A673 (cell line): ENCODE data around the gene SNAPC2. TPM values are rescaled to one million over a fixed set of nuclear protein-coding genes. Genes with fewer than 3 reads are reported as not detected.

Experiments
- BruUV-seq: library from RNA; stranded (reverse); fragments of 400-500 nt; replicated peaks from 2 replicates; lab custom pipeline; 2021; lab: Mats Ljungman, UMichigan
- CTCF ChIA-PET: fragments of 300-600 bp; sonication (Branson Sonifier 250); formaldehyde crosslinking; loops from one replicate; lab custom pipeline; 2022; ENCODE audit warnings: antibody characterized with exemption; lab: Charles Lee
- POLR2A ChIA-PET: fragments of 300-600 bp; sonication (Branson Sonifier 250); formaldehyde crosslinking; loops from one replicate; lab custom pipeline; 2022; ENCODE audit warnings: antibody characterized with exemption; ENCODE audit not compliant: low non-redundant PET; lab: Charles Lee
- DNase-seq: peaks from one replicate; pipeline ENCODE4 v3.0.0-alpha.2; 2015; ENCODE audit warnings: low spot score
- H3K27ac ChIP-seq: fragments of 200-600 bp; sonication (generic); 2 replicates; pipeline ENCODE4 v1.5.1; 2016; ENCODE audit warnings: mixed run types, low read depth, mild to moderate bottlenecking, mixed read lengths, antibody characterized with exemption, low read length; ENCODE audit not compliant: poor library complexity, severe bottlenecking
- H3K27me3 ChIP-seq: fragments of 200-600 bp; sonication (generic); replicated peaks from 2 replicates; pipeline ENCODE4 v1.6.1; 2017; ENCODE audit warnings: mixed run types, low read depth, mild to moderate bottlenecking, mixed read lengths, antibody characterized with exemption, low read length; ENCODE audit not compliant: insufficient read depth, poor library complexity
- H3K36me3 ChIP-seq: fragments of 200-600 bp; sonication (generic); 2 replicates; pipeline ENCODE4 v1.6.1; 2016; ENCODE audit warnings: mixed run types, mild to moderate bottlenecking, mixed read lengths, antibody characterized with exemption, low read length; ENCODE audit not compliant: insufficient read depth, poor library complexity, severe bottlenecking
- H3K4me1 ChIP-seq: fragments of 200-600 bp; sonication (generic); 2 replicates; pipeline ENCODE4 v1.6.1; 2017; ENCODE audit warnings: mixed run types, mild to moderate bottlenecking, mixed read lengths, antibody characterized with exemption, low read length; ENCODE audit not compliant: insufficient read depth, poor library complexity, severe bottlenecking
- H3K4me3 ChIP-seq: fragments of 200-600 bp; sonication (generic); 2 replicates; pipeline ENCODE4 v1.5.1; 2016; ENCODE audit warnings: low read depth, mixed run types, mild to moderate bottlenecking, mixed read lengths, low read length; ENCODE audit not compliant: poor library complexity, severe bottlenecking
- H3K9me3 ChIP-seq: fragments of 200-600 bp; sonication (generic); 2 replicates; pipeline ENCODE4 v1.6.1; 2016; ENCODE audit warnings: mixed run types, low read depth, mild to moderate bottlenecking, mixed read lengths, antibody characterized with exemption, low read length; ENCODE audit not compliant: poor library complexity, severe bottlenecking
- EZH2 ChIP-seq: fragments of 200-600 bp; sonication (generic); IDR thresholded peaks from 2 replicates; pipeline ENCODE4 v1.6.1; 2017; ENCODE audit warnings: borderline replicate concordance, low read depth, mild to moderate bottlenecking, mixed read lengths, antibody characterized with exemption, low read length; ENCODE audit not compliant: poor library complexity, severe bottlenecking
- intact Hi-C: fragments of 100-400 bp; cut with micrococcal nuclease; formaldehyde crosslinking; loops from one replicate; pipeline ENCODE4 v1.10.0; 2022; ENCODE audit not compliant: unreplicated experiment
- total RNA-seq: library from RNA; stranded (reverse); gene quantifications from 2 replicates; pipeline ENCODE4 v1.2.3, GENCODE V29; 2021
- TF ChIP-seq, protein P1 (sequence below): fragments of 300-800, 200-600 bp; sonication (generic); conservative IDR thresholded peaks from 2 replicates; pipeline ENCODE4 v1.5.1; 2017; ENCODE audit warnings: low read depth, mild to moderate bottlenecking, antibody characterized with exemption, low read length, moderate library complexity, mixed read lengths

SNAPC2 gene
- total RNA-seq, 1 experiment from 2014 or later: 30.2 TPM

- TF ChIP-seq EZH2: no peak
- TF ChIP-seq, protein P1, sequence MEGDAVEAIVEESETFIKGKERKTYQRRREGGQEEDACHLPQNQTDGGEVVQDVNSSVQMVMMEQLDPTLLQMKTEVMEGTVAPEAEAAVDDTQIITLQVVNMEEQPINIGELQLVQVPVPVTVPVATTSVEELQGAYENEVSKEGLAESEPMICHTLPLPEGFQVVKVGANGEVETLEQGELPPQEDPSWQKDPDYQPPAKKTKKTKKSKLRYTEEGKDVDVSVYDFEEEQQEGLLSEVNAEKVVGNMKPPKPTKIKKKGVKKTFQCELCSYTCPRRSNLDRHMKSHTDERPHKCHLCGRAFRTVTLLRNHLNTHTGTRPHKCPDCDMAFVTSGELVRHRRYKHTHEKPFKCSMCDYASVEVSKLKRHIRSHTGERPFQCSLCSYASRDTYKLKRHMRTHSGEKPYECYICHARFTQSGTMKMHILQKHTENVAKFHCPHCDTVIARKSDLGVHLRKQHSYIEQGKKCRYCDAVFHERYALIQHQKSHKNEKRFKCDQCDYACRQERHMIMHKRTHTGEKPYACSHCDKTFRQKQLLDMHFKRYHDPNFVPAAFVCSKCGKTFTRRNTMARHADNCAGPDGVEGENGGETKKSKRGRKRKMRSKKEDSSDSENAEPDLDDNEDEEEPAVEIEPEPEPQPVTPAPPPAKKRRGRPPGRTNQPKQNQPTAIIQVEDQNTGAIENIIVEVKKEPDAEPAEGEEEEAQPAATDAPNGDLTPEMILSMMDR: no peak
- POLR2A ChIA-PET: no interaction called here
- CTCF ChIA-PET: no interaction called here
- H3K27me3 ChIP-seq: no peaks in the 10 kb centered on the region
- peaks cover 17% of the 10 kb centered on the region for H3K4me1 ChIP-seq
- intact Hi-C loops: no loop called here
- H3K9me3 ChIP-seq: no peaks in the 10 kb centered on the region
- H3K4me3 ChIP-seq: no peak overlapping the region
- H3K27ac ChIP-seq: no peak overlapping the region
- H3K36me3 ChIP-seq: peaks cover 75% of the 10 kb centered on the region
- no TSS peak for BruUV-seq
- no peak for DNase-seq
Observed at GRCh38 chr19:7932930-7933300, 12.8 kb downstream of the SNAPC2 start.

DNA sequence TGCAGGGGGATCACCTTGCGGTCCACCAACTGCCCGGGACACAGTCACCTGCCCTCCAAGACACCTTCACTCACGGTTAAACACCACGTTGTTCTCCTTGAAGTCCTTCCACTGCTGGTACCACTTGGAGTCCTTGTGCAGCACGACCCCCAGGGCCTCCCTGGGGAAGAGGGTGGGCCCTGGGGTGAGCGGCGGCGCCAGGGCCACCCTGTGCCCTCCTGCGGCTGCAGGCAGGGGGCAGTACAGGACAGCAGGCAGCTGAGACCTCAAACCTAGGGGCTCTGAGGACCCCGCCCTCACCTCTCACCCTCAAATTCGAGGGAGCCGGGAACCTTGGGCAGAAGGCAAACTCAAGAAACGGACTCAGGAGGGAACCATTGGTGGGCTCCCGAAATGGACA, 13.3 kb downstream of the SNAPC2 start:
- no peak overlapping the region for H3K4me3 ChIP-seq
- BruUV-seq: no TSS peak
- peaks cover 79% of the 10 kb centered on the region for H3K36me3 ChIP-seq
- TF ChIP-seq, protein P1: peak; percentile 47
- TF ChIP-seq EZH2: no peak
- ChIA-PET POLR2A (no interaction called here), CTCF (interaction anchor here (0.6 kb wide), 1 partner anchor 308 kb away, joined by 3 read pairs; no protein-coding TSS in a partner anchor)
- H3K27me3 ChIP-seq: no peaks in the 10 kb centered on the region
- no peaks in the 10 kb centered on the region for H3K9me3 ChIP-seq
- H3K27ac ChIP-seq: no peak overlapping the region
- peaks cover 13% of the 10 kb centered on the region for H3K4me1 ChIP-seq
- no peak for DNase-seq
- intact Hi-C loops: no loop called here

DNA sequence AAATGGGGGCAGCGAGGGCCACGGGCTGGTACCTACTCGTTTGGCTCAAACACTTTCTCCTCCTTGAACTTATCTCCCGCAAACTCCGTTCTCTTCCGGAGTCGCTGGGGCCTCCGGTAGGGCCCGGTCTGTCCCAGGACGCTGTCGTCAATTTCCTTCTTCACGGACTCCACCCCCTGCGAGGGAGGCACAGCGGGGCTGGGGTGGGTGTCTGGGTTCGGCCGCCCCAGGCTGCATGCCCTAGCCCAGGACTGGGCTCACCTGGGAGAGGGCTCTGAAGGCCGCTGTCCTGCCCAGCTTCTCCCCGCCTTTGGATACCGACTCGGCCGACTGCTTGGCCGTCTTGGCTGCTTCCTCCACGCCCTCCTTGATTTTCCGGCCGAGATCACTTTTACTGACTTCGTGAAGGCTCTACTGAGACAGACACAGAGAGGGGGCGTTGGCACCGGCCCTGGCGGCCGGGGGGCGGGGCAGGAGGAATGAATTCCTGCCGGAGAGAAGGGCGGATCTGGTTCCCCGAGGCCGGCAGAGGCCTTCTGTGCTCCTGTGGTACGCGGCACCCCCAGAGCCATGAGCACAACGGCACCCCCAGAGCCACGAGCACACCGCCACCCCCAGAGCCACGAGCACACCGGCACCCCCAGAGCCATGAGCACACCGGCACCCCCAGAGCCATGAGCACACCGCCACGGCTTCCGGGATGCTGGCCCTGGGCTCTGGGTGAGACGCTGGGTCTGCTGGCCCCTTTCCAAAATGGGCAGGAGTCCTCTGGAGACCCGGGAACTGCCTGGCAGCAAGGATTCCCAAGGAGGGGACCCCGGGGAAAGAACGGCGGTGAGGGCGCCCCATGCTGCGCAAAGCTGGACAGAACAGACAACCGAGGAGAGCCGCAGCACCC, 13.9 kb downstream of the SNAPC2 start:
- BruUV-seq: no TSS peak
- H3K36me3 ChIP-seq: peaks cover 82% of the 10 kb centered on the region
- CTCF ChIA-PET: interaction anchor here (0.6 kb wide), 1 partner anchor 307 kb away, joined by 3 read pairs; no protein-coding TSS in a partner anchor

More for the DNA sequence above, 13.9 kb downstream of the SNAPC2 start:
- TF ChIP-seq, protein P1: 0 out of 2 replicates have a peak, but pooled peaks have one; percentile 7
- TF ChIP-seq EZH2: no peak
- H3K27ac ChIP-seq: no peak overlapping the region
- no peaks in the 10 kb centered on the region for H3K27me3 ChIP-seq
- POLR2A ChIA-PET: no interaction called here
- H3K9me3 ChIP-seq: no peaks in the 10 kb centered on the region
- peaks cover 6% of the 10 kb centered on the region for H3K4me1 ChIP-seq
- intact Hi-C loops: no loop called here
- DNase-seq: no peak
- H3K4me3 ChIP-seq: no peak overlapping the region
